ENCODE measurements around the gene DOCK9.

DOCK9 gene

GRCh38 chr13:98975822-98976261 lies 2.0 kb downstream of the DOCK9 start:
- no peak for DNase-seq (ENCODE audit: low spot score)

GRCh38 chr13:98974053-98974452 lies 3.8 kb downstream of the DOCK9 start:
- no peak for DNase-seq (ENCODE audit: low spot score)

- DNase-seq (ENCODE audit: low spot score), result peak; percentile 32
These were observed 5.2 kb downstream of the DOCK9 start for GRCh38 chr13:98972627-98973026.

DNA sequence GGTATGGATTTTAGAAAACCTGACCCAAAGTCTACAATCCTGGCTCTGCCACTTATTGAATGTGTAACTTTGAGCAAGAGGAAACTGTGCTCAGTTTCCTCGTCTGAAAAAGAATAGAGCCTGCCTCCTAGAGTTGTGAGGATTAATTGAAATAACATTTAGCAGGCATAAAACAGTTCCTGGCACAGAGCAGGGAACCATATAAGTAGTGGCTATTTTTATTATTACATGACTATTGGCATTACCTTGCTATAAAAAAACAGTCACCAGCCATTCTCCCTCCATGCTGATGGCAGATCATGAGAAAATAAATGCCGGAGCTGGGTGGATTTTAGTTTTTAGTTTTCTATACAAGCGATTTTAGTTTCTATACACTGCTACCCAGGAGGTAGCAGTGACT lies 5.8 kb downstream of the DOCK9 start:
- DNase-seq (ENCODE audit: low spot score), result no peak

DNA sequence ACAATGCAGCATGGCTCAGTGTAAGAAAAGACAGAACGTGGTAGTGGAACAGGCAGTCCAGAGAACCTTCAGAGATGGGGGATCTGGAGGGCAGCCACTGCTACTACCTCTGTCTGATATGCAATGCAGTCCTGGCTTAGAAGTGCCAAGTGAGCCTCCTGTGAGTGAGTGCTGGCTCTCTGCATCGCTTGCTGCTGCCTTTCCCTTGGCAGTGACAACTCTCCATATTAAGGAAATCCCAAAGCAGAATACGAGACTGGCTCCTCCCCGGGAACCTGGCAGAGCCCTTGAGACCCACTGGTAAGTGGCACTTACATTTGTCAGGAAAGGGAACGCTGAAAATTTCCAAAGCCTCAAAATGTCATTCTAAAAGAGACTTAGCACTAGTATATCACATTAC lies 7.5 kb downstream of the DOCK9 start:
- DNase-seq (ENCODE audit: low spot score), result no peak

DNA sequence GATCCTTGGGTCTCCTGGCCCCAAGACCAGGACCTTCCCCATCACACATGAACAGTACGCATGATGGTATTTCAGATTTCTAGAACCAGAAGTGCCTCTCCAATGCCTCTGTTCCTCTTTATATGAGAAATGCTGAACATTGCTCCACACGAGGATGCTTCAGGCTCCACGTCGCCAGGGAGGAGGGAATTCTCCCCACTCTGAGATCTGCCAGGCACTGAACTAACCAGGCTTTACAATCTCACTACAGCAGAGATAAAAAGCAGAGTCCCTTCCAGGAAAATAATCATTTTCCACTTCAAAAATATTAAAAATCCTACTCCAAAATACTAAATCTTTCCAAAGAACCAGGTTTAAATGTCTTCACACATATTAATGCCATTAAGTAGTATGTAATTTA lies 10.4 kb downstream of the DOCK9 start:
- no peak for DNase-seq (ENCODE audit: low spot score)

DNA sequence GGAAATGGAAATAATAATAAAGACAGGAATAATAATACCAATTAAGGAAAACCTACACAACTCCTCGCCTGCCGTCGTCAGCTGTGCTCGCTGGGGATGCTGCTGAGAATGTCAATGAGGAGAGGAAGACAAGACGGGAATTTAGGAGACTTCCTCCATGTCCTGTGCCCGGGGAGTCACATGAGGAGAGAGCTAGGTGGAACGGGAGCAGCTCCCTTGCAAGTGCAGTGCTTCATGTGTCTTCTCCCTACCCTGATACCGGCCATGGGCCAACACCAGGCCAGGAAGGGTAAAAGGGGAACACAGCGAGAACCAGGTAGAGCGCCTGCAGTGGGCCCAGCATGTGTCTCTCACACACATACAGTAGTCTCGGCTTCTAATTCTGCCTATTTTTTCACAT lies 11.8 kb downstream of the DOCK9 start:
- no peak for DNase-seq (ENCODE audit: low spot score)

DNA sequence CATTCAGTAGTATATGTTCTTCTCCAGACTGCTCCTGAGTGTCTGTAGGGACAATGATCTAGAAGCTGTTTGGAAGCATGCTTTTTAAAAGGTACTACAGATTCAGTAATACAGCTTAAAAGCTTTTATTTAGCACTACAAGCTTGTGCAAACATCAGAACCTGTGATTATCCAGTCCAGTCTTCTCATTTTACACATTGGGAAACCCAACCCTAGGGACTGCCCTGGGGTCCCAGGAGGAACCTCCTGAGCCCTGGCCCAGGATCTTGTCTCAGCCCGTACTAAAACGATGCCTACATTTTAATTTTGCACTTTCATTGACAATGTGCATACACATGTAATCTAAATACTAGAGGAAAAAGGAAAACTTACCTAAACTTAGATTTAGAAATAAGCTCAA lies 12.5 kb downstream of the DOCK9 start:
- DNase-seq (ENCODE audit: low spot score), result no peak

DNA sequence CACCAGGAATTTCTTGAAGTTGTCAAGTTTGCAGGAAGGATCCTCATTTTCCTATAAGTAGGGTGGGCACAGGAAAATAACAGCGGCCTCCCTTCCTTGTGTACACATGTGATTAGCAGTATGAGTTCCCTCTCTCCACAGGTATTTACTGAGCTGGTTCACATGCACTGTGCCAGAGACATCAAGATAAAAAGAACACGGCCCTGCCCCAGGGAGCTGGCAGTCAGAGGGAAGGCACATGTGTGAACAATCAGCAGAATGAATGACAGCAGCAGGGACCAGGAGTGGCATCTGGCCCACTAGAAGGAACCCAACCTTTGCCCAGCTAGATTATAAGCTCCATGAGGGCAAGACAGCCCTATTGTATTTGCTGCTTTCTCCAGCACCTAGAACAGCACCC lies 13.9 kb downstream of the DOCK9 start:
- no peak for DNase-seq (ENCODE audit: low spot score)

GRCh38 chr13:98962901-98963590 lies 14.8 kb downstream of the DOCK9 start:
- no peak for DNase-seq (ENCODE audit: low spot score)

DNA sequence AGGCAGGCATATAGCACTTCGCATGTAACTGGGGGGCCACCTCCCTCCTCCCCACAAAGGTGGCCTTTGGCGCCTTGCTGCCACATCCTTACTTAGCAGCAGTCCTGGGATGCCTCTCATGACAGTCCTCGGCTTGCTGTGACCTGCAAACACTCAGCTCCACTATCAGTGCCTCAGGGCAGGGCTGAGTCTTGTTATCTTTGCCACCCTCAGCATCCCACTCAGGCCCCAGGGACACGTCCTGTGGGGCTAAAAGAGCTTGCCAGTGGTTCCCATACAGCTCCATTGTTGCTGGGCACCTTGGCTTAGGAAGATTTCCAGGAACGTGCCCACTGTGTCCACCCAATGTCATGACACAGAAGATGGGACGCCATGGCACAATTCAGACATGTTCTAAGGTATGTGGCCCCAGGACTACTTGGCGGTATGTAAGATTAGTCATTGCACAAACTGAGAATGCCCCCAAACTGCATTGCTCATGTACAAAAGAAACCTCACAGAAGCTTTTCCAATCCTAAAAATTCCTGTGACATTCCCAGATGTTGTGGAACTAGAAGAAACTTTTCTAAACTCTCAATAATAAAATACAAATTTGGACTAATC lies 16.3 kb downstream of the DOCK9 start:
- DNase-seq (ENCODE audit: low spot score), result no peak

GRCh38 chr13:98960606-98961502 lies 17.0 kb downstream of the DOCK9 start:
- no peak for DNase-seq (ENCODE audit: low spot score)

- DNase-seq (ENCODE audit: low spot score), result no peak
These were observed 17.9 kb downstream of the DOCK9 start for GRCh38 chr13:98959786-98960605.

- DNase-seq (ENCODE audit: low spot score), result no peak
These were observed 18.6 kb downstream of the DOCK9 start for GRCh38 chr13:98959291-98959690.

- no peak for DNase-seq (ENCODE audit: low spot score)
These were observed 19.4 kb downstream of the DOCK9 start for GRCh38 chr13:98958443-98958794.

GRCh38 chr13:98957731-98958442 lies 20.0 kb downstream of the DOCK9 start:
- DNase-seq (ENCODE audit: low spot score), result no peak

GRCh38 chr13:98955336-98955735 lies 22.5 kb downstream of the DOCK9 start:
- DNase-seq (ENCODE audit: low spot score), result no peak

- no peak for DNase-seq (ENCODE audit: low spot score)
These were observed 23.6 kb downstream of the DOCK9 start for GRCh38 chr13:98954313-98954712.

DNA sequence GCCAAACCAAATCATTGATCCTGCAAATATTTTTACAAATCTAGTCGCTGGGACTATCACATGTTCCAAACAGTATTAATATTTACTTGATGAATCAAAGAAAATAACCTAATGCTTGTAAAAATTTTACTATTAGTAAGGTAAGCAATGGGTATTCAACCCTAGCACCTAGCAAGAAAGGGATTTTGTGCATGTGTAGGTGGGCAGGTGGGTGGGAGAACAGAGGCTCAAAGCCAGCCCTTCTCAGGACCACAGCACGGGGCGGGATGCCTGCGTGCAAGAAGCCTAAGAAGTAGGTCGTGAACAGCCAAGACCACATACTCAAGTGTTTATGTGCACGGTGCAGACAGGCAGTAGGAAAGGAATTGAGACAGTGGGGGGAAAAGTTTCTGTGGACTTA lies 26.6 kb downstream of the DOCK9 start:
- no peak for DNase-seq (ENCODE audit: low spot score)

GRCh38 chr13:98950705-98951104 lies 27.2 kb downstream of the DOCK9 start:
- DNase-seq (ENCODE audit: low spot score), result no peak

GRCh38 chr13:98947925-98948324 lies 29.9 kb downstream of the DOCK9 start:
- no peak for DNase-seq (ENCODE audit: low spot score)

All from AG08396 (cell line).